GM19193 (cell line): Measurements from ENCODE around the gene ZNF319.

ENCODE experiments used
- POLR2A ChIP-seq: IDR thresholded peaks from 4 replicates; pipeline ENCODE4 v1.6.1; 2011; ENCODE audit not compliant: insufficient read depth, insufficient read length; ENCODE audit errors: extremely low read depth

ZNF319 gene

DNA sequence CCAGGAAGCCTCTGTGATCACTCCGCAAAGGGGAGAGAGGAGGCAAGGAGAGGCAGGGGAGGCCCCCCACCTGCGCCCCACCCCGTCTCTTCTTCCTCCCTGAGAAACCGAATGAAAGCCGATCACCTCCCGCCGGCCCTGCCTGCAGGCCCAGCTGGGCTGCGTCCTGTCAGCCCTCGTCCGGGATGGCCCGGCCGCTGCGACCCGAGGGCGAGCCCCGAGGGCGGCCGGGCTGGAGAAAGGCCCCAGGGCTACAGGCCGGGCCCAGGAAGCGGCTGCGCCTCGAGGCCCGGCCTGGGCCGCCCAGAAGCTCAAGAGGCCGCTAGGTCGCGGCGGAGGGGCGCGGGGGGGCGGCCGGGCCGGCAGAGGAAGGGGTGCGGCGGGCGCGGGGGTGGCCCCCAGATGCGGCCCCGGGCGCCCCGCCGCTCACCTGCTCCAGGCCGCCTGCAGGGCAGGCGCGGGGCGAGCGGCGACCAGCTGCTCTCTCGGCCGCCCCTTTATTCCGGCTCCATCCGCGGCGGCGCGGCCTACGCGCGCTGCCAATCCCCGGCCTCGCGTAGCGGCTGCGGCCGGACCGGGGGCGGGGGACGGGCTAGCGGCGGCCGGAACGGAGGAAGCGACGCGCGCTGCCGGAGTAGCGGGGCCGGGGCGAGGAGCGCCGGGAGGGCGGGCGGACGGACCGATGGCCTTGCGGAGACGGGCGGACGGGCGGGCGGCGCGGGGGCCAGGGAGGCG, at the start of gene ZNF319:
ZNF319 (minus strand) TSS at position 702 of the 735 bp plus-strand sequence. CDS start 2,407 bp downstream, outside the sequence.
- TF ChIP-seq POLR2A = no peak

DNA sequence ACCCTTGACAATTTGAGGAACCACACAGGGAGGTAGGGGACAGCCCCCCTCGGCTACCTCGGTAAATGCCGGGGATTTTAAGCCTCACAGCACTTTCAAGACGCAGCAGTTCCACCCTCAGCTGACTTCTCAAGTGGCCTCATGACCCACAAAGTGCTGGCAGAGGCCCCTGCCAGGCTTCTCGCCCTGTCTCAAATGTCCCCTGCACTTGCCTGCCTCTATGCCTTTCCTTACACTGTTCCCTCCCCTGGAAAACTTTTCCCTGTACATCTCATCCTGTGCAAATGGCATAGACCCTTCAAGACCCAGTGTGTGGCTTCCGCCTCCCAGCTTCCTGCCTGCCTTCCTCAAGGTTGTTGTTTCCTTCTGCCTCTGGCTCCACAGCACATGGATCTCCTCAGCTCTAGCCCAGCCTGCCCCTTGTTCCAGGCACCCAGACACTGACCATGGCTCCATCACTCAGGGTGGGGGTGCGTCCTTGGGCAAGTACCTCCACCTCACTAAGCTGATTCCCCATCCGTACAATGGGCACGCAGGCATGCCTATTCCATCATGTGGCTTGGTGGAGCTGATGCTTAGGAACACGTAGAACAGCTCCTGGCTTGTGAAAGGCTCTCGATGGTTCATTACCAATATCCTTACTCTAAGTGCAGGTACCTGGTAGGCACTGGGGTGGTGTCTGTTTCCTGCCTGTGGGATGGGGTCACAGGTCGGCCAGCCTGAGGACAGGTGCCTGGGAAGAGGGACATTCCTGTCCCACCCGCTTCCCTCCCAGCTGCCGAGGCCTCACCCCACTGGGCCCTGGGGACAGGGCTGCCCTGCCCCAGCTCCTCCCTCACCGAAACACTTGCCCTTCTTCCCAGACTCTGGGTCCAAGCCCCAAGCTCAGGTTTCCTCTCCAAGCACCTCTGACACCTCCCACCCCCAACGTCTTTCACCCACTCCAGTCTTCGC, 49.0 kb upstream of the ZNF319 start:
- TF ChIP-seq POLR2A = no peak

DNA sequence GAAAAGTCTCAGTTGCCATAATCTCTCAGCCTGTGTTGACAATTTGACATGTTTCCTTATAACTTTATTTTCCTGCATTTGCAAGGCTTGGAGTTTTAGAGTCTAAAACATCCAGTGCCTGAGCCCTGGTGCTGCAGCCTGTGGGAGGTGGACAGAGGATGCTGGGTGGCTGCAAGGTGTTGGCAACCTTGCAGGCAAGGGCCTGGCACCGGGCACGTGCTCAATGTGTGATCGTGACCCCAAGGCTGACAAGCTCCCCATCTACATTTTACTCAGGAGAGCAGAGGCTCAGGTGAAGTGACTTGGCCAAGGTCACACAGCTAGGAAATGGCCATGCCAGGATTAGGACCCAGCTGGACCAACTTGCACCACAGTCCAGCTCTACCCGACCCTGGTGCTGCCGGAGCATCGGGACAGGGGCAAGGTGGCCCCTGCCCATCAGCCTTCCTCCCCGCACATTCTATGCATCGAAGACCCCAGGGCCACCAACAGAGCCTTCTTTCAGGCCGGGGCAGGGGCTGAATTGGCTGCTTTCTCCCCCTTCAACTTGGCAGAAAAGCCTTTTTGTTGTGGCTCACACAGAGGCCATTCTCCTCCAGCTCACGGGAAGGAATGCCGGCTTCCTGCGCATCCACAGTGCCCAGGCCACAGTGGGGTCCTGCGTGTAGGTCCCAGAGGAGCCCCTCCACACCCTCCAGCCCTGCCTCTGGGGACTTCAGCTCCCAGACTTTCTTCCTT, 48.2 kb upstream of the ZNF319 start:
- TF ChIP-seq POLR2A = no peak

DNA sequence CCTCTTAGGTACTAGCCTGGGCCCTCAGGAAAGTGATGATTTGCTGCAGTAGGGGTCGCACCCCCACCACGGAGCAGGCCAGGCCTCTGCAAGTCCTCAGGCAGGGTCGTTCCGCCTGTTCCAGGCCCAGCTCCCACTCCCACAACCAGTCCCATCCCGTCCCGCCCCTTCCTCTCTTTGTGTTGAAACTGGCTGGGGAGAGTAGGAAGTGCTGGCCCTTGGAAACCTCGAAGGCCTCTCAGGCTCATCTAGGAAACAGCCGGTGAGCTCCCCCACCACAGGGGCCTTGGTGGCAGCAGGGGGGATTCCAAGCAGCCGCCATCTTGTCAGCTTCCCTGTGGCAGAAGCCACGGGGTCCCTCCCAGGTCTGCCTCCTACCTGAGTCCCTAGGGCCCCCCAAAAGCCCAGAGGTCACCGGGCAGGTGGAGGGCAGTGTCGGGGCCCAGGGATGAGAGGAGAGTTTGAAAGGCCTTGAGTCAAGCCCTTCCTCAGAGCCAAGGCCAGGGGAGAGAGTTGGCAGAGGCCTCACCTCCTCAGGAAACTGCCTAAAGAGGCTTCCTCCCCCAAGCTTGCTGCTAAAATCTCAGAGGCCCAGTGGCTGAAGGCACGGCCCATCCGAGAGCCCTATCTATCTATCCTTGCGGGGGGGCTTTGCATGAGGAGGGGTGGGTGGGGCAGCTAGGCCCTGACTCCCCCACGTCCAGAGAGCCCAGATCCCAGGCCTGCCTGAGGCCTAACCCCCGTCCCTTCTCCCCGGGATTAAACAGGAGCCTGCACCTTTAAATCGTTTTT, 47.3 kb upstream of the ZNF319 start:
- TF ChIP-seq POLR2A = no peak

DNA sequence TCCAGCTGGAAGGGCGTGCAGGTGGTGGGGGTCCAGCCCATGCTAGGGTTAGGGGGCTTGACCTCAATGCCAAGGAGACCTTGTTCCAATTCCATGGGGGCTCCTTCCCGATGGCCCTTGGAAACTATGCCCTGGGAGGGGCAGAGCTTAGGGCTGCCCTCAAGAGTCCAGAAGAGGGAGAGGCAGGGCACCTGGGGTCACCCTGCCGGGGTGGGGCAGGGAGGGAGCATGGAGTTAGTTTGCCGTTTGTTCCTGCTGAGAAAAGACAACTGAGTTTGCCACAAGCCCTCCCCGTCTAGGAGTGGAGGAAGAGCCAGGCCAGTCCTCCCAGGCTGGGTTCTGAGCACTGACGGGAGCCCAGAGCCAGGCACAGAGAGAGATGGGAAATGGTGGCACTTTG, 46.5 kb upstream of the ZNF319 start:
- TF ChIP-seq POLR2A = no peak

DNA sequence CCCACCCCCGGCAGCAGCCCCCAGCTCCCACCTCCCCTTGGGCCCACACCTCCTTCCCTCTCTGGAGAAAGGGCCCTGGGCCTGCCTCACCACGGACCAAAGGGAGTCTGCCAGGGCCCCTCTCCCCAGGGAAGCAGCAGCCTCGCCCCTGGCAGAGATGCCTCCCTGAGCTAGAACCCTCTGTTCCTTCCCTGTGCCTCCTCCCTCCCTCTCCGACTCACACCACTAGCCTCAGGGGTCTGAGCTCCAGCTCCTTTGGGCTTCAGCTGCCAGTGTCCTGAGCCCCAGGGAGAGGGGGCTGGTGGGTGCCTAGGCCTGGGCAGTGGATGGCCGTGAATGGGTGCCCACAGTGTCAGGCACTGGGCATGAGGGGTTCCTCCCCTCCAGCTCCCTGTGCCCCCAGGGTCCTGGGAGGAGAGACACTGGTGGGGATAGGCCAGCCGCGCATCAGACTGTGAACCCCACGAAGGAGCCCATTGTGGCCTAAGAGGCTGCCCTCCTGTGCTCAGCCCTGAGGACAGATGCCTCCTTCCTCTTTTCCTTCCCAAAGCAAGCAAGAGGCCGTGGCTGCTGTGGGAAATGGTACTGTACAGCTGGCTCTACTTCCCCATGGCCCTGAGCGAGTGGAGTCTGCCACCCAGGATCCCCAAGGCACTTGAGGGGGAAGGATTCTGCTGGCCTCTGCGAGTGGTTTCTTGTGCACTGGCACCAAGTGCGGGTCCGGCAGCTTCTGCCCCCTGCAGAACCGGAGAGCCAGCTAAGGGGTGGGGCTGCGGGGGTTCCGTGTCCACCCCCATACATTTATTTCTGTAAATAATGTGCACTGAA, 45.8 kb upstream of the ZNF319 start:
- no peak for TF ChIP-seq POLR2A

DNA sequence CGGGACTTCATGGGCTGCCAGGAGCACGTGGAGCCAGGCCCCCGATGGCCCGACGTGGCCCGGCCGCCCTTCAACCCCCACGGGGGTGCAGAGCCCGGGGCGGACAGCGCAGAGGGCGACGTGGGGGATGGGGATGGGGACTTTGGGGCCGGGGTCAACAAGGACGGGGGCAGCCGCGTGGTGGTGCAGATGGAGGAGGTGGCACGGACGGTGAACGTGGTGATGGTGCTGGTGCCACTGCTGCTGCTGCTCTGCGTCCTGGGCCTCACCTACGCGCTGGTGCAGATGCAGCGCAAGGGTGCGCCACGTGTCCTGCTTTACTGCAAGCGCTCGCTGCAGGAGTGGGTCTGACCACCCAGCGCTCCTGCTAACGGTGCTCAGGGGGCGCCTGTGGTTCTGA, 44.6 kb upstream of the ZNF319 start:
- TF ChIP-seq POLR2A = no peak

DNA sequence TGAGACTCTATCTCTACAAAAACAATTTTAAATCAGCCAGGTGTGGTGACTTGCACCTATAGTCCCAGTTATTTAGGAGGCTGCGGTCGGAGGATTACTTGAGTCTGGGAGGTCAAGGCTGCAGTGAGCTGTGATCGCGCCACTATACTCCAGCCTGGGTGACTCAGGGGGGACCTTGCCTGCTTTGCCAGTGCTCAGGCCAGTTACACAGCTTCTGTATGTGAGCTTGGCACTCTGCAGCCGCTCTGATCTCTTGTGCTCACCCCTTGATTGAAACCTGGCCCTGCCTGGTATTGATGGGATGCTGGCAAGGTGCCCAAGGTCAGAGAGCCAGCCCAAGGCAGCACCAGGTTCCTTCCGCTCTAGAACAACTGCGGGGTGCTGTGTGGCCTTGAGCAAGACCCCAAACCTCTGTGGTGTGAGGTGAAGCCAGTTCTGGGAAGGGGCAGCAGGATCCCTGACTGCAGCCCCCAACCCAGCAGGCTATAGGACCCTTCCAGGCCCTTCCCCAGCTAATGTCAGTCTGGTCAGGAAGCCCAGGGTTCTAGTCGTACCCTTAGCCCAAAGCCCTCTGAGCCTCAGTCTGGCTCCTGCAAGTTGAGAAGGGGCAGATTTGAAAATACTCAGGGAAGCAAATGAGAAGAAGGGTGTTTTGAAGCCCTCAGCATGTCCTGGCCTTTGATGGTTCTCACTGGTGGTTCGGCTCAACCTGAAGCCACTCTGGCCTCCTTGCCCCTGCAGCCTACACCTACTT, 44.0 kb upstream of the ZNF319 start:
- no peak for TF ChIP-seq POLR2A

DNA sequence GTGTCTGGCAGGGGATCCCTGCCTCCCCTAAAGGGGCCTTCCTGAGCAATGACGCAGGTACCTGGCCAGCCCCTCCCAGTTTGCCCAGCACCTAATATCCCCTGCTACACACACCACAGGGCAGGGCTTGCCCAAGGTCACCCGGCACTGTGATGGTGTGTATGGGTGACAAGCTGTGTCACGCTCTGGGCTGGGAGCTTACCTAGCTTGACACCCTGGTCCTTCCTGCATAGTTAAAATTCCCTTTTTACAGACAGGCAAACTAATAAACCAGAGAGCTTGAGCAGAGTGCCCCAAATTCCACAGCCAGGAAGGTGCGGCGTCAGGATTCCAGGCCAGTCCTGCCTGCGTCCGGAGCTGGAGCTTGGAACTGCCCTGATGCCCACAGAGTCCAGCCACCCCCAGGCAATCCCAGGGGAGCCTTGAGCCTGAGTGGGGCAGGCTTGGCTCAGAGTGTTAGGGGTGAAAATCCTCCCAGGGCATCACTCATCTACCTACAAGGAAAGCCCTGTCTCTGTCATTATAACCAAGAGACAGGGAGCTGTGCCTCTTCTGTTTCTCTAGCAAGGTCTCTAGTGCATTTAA, 43.2 kb upstream of the ZNF319 start:
- TF ChIP-seq POLR2A = no peak

DNA sequence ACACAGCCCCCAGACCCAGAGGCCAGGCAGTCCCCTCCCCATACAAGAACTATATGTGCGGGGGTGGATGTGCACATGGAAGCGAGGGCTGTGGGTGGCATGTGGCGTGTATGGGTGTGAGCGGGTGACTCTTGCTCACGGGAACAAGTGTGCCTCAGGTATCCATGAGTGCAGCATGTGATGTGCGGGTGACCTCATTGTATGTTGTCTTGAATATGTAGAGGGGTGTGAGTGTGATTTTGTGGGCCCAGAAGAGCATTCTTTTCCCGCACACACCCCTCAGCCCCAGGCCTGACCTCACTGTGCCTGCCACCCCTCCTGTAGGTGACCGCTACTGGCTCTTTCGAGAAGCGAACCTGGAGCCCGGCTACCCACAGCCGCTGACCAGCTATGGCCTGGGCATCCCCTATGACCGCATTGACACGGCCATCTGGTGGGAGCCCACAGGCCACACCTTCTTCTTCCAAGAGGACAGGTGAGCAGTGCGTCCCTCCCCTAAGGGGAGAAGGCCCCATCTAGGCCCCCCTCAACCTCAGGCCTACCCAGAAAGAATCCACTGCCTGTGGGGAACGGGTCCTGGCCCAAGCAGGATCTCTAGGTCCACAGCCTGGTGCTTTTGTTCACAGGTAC, 42.5 kb upstream of the ZNF319 start:
- no peak for TF ChIP-seq POLR2A

DNA sequence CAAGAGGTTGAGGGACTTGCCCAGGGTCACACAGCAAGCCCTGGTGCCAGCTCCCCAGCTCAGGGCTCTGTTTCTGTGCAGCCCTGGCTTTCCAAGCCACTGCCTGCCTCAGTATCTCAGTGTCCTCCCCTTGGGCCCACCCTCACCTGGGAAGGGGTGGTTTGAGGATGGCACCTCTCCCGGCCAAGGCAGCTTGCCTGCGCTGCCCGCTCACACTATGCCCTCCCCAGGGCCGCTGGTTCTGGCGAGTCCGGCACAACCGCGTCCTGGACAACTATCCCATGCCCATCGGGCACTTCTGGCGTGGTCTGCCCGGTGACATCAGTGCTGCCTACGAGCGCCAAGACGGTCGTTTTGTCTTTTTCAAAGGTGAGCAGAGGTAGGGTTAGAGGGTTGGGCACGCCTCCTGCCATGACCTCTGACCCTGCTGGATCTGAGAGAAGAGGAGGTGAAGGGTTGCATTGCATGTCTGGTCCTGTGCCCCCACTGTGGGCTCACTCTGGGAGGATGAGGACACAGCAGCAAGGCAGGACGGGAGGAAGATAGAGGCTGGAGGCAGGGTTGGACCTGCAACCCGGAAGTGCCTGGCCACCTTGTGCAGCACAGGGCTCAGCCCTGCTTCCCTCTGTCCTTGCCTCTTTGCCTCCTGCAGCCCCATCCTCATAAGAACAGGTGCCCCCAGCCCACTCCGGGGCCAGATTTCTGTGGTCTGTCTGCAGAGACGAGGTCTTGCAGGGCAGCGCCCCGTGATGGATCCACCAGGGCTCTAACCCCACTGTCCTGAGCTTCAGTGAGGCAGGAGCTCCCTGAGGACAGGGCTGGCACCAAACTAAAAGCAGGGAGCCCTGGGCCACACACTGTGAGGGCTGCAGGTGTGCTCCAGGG, 41.8 kb upstream of the ZNF319 start:
- TF ChIP-seq POLR2A = no peak

DNA sequence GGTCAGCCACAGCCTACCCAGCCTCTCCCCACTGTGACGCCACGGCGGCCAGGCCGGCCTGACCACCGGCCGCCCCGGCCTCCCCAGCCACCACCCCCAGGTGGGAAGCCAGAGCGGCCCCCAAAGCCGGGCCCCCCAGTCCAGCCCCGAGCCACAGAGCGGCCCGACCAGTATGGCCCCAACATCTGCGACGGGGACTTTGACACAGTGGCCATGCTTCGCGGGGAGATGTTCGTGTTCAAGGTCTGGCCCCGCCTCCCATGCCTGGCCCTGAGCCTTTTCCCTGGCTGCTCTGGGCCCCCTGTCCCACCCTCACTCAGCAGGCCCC, 41.1 kb upstream of the ZNF319 start:
- no peak for TF ChIP-seq POLR2A
